CD1c-positive myeloid dendritic cell (primary cell): ENCODE results near the gene MIDN.

Experiments used
- DNase-seq: peaks from one replicate; pipeline ENCODE4 v3.0.0-alpha.2; 2016; ENCODE audit errors: extremely low spot score

The MIDN gene

DNA sequence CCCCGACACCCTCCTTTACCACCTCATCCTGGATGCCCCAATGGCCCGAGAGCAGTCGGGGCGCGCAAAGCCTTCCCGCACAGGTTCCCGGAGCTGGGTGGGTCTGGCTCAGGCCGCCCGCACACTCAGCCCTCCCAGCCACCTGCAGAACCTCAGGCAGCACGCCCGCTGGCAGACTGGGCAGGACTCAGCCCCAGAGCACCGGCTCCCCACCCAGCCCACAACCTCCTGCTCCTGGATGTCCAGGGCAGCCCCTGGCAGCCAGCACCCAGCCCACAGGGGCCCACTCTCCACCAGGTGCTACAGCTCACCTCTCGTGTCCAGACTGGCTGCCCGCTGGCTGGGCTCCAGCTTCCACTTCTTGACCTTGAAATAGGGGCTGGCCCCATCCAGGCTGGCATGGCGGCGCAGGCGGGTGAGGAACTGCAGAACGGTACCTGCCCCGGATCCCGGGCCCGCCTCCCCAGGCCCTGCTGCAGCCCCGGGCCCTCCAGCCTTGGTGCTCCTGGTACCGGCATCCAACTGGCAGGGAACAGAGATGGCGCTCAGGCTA, 15.2 kb upstream of the MIDN start:
- no peak for DNase-seq

DNA sequence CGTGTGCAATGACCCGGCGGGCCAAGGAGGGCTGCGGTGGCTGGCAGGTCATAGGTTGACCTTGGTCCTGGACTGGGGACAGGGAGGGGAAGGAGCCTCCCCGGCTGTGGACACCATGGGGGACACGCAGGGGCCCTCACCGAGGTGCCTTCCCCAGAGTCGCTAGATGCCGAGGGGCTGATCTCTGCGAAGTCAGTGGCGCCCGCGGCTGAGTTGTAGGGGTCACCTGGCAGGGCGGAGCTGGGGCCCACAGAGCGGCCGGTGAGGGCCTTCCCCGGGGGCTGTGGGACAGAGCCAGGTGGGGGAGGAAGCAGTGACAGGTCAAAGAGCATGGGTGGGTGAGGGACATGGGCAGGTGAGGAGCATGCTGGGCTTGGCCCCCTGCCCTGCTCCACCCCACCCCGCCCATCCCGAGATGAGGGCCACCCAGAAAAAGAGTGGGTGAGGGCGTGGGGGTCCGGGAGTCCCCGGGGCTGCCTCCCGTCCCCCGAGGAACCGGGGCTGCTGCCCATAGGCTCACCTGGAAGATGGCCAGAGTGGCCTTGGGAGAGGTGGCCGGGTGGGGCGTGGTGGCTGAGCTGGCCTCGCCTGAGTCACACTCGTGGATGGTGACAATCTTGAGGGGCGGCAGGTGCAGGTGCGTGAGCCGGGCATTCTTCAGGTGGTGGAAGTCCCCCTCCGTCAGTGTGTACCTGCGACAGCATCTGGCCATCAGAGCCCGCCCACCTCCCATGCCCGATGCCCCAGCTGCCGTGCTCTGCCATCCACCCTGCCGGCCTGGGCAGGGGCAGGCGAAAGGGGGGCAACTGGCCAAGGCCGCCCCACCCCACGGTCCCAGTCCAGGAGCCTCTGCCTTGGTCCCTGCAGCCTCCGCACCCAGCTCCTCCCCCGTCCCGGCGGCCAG, 14.1 kb upstream of the MIDN start:
- no peak for DNase-seq

DNA sequence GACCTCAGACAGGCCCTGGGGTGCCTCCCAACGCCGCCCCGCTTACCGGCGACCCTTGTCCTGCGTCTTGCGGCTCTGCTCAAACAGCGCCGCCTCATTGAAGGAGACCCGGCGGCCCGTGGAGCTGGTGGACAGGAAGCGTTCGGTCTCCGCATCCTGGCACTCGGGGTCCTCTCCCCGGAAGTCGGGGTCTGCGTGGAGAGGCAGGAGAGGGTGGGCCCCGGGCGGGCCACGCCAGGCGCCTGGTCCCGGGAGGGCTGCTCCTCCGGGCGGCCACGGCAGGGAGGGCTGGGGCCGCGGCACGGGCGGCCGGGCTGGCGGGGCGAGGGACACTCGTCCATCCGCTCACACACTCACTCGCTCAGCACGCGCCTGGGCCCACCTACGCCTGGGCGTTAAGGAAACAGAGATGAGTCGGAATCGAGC, 13.4 kb upstream of the MIDN start:
- no peak for DNase-seq

DNA sequence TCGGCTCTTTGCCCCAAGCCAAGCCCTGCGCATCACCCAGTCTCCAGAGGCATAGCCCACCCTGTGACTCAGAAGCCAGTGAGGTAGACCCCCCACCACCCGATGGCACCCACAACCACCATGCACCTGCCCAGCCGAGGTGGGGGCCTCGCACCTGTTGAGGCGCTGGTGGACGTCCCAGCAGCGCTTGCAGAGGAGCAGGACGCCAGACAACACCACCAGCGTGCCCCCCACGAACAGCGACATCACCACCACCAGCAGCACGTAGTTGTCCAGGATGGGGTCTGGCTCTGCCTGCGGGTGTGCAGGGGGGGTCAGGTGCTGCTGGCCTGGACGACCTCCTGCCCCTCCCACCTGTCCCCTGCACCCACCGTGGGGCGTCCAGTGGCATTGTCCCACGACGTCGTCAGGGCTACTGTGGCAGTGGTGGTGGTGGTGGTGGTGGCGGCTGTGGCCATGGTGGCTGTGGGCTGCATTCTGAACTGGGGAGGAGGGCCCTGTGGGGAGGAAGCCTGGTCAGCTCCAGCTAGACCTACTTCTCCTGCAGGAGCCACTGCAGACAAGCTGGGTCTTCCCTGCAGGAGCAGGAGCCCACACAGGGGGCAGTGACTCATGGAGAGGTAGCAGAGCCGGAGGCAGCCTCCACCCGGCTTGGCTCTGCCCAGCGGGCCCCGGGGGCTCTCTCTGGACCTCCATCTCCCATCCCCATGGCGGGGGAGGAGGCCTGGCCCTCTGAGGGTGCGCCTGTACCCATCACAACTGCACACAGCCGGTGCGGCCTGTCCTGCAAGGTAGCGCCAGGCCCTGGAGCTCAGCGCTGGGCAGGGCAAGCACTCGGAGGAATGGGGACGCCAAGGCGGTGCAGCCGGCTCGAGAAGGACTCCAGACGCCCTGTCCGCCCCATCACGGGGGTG, 12.5 kb upstream of the MIDN start:
- no peak for DNase-seq

DNA sequence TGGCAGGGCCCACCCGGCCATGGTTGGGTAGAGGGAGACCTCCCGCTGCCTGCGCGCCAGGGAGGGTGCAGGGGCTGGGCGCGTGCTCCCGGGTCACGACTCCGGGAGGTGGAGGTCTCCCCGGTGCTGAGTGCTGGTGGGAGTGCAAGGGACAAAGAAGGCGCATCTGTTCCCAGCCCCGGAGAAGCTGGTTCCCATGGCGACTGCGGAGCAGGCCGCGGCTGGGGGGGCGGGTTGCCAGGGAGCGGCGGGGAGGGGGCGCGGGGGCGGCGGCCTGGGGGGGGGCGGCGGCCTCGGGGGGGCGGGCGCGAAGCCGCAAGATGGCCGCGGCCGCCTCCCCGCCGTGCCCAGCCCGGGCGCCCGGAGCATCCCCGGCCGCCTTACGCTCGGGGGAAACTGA, 11.8 kb upstream of the MIDN start:
- no peak for DNase-seq

DNA sequence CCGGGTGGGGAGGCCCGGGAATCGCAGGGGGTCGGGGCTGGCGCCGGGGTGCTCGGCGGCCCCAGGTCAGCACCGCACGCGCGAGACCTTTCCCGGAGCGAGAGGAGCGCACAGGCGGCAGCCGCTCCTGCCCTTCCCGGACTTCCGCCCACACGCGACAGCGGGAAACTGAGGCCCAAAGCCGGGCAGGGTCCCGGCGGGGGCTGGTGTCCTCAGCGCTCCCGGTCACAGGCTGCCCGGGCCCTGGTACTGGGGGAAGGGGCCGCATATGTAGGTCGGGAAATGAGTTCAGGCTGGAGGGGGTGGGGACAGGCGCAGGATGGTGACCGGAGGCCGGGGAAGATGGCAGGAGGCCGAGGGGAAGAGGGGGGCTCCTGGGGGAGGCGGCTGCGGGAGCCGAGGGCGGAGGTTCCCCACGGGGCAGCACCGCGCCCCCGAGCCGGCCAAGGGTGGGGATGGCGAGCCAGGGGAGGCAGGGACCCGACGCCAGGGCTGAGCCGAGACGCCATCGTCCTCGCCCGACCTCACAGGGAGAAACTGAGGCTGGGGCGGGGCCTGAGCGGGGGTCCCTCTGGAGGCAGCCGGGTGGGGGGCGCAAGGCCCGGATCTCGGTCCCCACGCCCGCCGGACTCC, 11.2 kb upstream of the MIDN start:
- DNase-seq = no peak

DNA sequence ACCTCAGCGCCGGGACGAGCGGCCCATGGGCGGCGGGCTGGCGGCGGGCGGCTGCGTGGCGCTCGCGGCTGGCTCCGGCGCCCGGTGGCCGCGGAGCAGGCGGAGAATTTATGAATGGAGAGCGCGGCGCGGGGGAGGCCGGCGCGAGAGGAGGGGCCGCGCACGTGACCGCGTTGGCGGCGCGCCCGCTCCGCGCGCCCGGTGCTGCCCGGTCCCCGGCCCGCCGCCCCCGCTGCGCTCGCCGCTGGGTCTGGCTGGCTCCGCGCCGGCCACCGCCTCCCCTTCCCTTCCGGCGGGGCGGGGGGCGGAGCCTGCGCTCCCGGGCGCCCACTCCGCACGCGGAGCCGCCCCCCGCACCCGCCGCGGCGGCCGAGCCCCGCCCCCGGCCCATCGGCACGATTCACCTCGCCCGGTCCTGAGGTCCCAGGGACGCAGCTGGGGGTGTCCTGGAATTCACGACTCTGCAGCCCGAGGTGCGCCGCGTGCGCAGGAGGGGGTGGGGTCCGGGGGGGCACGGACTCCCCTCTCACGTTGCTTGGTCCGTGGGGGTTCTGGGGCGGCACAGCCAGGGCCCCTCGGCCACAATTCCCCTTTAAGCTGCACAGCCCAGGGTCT, 10.5 kb upstream of the MIDN start, which contains the start of gene CBARP:
Gene CBARP (minus strand): TSS at position 252 of the 615 bp plus-strand sequence. CDS start 1,905 bp downstream, outside the sequence.
- DNase-seq = peak; percentile 75

DNA sequence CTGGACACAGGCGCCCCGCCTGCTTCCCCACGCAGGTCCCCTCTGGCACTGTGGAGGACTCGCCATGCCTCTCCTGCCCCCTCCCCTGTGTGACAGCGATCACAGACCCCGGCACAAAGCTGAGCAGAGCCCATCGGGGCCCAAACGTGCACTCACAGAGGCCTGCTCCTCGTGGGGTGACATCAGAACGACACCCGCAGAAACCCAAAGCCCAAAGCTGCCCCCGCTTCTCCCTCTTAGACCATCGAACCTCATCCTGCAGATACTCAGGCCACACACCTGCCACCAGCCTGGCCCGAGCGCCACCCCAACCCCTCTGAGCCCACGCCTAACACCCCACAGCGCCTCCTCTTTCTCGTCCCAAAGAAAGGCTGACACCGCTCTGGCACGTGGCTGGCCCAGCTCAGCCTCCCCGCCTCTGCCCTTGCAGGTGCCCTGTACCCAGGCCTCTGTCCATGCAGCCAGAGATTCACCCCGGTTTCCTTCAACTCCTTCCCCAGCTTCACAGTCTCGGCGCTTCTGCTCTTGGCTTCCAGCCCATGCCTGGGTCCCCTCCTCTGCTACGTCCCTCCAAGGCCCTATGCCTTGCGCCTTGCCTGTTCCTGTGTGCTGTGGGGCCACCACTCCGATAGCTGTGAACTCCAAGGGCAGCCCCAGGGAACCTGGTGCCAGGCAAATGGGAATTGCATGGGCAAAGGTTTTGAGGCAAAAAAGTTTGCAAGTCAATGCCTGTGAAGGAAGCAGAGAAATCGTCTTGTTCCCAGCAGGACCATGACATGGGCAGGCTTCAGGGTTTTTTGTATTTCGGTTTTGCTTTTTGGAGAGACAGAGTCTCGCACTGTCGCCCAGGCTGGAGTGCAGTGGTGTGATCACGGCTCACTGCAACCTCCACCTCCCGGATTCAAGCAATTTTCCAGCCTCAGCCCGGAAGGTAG, 9.7 kb upstream of the MIDN start:
- DNase-seq = no peak

DNA sequence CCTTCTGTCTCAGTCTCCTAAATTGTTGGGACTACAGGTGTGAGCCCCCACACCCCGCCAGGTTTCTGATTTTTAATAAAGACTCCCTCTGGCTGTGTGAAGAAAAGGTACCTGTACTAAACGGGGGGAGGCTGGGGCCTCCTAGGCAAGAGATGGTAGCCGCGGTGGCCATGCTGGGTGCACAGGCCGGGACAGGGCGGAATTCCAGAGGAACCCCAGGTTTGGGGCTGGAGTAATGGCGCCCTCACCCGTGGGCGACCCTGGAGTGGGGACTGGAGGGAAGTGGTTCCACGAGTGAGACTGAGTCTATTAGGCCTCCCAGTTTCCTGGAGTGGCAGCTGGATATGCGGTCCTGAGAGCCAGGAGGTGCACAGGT, 9.0 kb upstream of the MIDN start:
- no peak for DNase-seq

DNA sequence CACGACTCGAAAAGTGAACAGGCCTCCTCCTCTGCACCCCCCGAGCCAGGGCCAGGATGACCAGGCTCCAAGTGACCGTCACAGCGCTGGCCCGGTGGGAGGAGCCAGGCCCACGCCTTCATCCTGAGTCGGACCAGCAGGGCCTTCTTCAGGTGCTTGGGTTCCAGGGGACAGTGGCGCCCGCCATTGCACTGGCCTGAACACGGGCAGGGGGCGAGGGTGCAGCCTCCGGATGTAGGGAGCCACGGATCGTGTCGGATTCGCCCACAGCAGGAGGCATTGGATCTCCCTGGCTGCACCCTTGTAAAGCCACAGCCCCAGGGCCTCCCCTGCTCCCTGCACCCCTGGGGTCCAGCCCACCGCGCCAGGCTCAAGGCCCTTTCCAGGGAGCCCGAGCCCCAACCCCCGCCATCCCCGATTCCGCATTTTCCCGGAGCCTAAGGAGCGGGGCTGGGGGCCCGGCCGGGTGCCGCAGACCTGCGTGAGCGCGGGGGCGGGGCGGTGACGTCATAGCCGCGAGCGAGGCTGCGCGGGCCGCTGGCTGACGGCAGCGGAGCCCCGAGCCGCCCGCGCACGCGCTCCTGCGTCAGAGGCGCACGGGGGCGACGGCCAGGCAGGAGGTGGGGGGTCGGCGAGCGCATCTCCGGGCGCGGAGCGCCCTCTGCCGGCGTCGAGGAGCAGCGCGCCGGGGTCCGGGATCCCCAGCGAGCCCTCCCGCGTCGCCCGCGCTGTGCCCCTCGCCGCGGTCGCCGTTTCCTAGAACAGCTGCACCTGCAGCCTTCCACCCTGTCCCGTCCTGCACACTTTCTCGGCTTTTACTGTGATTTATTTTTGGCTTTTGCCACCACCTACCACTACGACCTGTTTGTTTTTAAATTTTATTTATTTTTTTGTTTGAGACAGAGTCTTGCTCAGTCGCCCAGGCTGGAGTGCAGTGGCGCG, 8.3 kb upstream of the MIDN start:
- peak; percentile 98 for DNase-seq

DNA sequence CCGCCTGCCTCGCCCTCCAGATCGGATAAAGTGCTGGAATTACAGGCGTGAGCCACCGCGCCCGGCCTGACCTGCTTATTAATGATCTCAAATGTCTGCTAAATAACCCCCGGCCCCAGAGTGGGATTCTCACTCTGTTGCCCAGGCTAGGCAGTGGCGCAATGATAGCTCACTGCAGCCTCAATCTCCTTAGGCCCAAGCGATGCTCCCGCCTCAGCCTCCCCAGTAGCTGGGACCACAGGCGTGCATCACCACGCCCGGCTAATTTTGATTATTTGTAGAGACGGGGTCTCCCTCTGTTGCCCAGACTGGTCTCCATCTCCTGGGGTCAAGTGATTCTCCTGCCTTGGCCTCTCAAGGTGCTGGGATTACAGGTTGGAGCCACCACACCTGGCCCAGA, 7.5 kb upstream of the MIDN start:
- DNase-seq = no peak

DNA sequence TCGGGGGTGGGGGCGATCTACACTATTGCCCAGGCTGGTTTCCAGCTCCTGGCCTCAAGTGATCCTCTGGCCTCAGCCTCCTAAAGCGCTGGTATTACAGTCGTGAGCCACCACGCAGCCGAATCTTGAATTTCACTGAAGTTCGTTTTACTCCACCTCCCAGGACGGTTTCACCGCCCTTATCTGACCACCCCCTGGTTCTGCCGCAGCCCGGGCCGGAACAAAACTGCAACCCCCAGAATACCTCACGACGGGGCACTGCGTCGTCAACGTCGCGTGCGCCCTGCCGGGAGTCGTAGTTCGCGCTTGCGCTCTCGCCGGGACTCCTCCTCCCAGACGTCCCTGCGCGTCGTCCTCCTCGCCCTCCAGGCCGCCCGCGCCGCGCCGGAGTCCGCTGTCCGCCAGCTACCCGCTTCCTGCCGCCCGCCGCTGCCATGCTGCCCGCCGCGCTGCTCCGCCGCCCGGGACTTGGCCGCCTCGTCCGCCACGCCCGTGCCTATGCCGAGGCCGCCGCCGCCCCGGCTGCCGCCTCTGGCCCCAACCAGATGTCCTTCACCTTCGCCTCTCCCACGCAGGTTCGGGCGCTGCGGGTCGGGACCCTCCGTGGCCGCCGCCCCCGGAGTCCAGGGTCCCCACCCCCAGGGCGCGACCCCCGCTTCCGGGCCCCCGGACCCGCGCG, 6.8 kb upstream of the MIDN start, which contains the start of gene ATP5F1D:
Gene ATP5F1D (plus strand): TSS at position 335 of the 679 bp plus-strand sequence. CDS start 100 bp downstream, at position 435.
- DNase-seq = peak; percentile 98

DNA sequence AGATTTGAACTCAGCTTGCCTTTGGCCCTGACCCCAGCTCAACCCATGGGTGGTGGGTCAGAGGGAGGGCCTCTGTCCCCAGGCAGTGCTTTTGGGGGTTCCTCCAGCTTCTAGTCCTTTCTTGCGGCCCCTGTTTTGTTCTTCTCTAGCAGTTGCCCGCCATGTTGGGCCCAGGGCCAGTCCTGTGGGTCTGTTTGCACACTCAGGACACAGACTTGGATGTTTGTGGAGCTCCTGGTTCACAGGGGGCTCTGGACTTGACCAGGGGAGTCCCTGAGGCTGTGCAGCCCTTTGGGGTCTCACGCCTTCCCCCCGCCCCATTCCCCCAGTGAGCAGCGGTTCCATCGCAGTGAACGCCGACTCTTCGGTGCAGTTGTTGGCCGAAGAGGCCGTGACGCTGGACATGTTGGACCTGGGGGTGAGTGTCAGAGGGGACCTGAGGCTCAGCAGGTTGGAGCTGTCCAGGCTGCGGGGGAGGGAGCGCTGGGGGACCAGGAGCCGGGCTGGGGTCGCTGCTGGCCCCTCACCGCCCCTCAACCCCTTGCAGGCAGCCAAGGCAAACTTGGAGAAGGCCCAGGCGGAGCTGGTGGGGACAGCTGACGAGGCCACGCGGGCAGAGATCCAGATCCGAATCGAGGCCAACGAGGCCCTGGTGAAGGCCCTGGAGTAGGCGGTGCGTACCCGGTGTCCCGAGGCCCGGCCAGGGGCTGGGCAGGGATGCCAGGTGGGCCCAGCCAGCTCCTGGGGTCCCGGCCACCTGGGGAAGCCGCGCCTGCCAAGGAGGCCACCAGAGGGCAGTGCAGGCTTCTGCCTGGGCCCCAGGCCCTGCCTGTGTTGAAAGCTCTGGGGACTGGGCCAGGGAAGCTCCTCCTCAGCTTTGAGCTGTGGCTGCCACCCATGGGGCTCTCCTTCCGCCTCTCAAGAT, 4.4 kb upstream of the MIDN start:
- peak; percentile 90 for DNase-seq

DNA sequence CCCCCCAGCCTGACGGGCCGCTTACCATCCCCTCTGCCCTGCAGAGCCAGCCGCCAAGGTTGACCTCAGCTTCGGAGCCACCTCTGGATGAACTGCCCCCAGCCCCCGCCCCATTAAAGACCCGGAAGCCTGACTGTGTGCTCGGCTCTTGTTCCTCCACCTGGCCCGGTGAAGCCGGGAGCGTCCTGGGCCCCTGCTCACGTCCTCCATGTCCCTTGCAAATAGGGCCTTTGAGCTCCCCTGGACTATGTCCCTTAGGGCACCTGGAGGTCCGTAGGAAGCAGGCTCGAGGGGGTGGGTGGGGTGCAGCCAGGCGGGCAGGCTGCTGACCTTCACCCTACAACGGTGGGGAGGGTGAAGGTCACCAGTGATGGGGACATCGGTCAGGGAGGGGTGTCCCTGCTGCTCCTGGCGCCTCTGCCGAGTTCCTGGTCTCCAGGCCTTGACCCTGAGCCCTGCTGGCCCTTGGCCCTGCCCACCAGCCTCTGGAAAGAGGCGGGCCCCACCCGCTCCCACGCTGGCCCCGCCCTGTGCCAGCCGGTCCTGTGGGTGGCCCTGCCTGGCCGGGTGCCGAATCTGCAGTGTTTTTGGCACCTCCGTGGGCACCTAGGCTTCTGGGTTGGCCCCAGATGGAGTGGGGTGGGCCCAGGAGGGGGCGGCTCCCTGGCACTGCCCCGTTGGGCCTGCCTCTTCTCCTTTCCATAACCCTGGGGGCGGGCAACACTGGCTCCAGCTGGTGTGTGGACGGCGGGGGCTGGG, 3.5 kb upstream of the MIDN start:
- DNase-seq = peak; percentile 89

DNA sequence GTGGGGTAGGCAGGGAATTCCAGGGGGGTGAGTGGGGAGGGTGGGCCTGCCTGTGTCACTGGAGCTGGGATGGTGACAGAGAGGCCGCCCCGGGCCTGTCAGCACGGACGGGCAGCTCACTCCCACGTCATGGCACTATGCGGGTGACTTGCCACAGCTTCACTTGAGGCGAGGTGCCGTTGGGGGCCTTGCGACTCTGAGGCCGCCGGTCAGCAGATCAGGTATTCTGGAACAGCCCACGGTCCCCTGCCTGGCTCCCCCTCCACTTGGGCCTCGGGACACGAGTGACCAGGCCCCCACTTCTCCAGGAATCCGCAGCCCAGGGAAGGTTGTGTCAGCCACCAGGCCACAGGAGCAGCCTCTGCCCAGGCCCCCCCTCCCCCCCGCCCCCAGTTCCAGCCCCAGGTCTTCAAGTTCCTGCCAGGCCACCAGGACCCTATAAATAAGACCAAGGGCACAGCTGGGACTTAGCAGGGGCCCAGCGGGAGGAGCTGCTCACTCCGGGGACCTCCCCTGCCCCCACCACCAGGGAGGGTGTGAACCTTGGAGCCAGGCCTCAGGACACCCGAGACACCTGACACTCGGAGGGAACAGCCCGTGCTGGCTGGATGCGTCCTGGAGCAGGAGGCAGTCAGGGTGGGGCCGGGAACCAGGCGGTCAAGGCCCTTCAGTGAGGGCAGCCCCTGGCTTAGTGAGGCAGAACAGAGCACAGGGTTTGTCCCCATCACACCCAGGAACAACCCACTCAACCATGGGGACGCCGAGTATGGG, 2.7 kb upstream of the MIDN start:
- no peak for DNase-seq
